ENCODE measurements around the gene TFIP11. TPM values are rescaled to one million over a fixed set of nuclear protein-coding genes. Genes with fewer than 3 reads are reported as not detected.

TFIP11 gene
- total RNA-seq, 4 donors from 2014 or later = 21.6 to 27.1 (median 25.8) TPM

- Histone ChIP-seq H3K36me3 (peaks cover 0 to 62% (median 9%) of the 10 kb centered on the region in 3 donors), H3K4me1 (peaks cover 0 to 10% (median 4%) of the 10 kb centered on the region in 3 donors), H3K4me3 (no peak overlapping the region)
Observed at GRCh38 chr22:26524870-26525269, 12.6 kb upstream of the TFIP11 start.

GRCh38 chr22:26522592-26522991 lies 10.3 kb upstream of the TFIP11 start:
- TF ChIP-seq CTCF (IDR thresholded peaks at IDR 0.05) (no peak), POLR2A (IDR thresholded peaks at IDR 0.05) (no peak)
- H3K27me3 ChIP-seq = no peaks in the 10 kb centered on the region
- H3K27ac ChIP-seq = no peak overlapping the region
- peaks cover 0 to 48% (median 5%) of the 10 kb centered on the region in 3 donors for H3K36me3 ChIP-seq
- H3K9me3 ChIP-seq = no peaks in the 10 kb centered on the region
- no peak for DNase-seq
- H3K4me3 ChIP-seq = no peak overlapping the region
- 88 to 92% methylated on average over 4 of the region's 4 CpGs for WGBS, 2 donors
- intact Hi-C loops (cut with DNase I) = no loop called here
- no peaks in the 10 kb centered on the region for H3K4me1 ChIP-seq

More at GRCh38 chr22:26524870-26525269, 12.6 kb upstream of the TFIP11 start:
- Histone ChIP-seq H3K27ac (no peak overlapping the region), H3K27me3 (no peaks in the 10 kb centered on the region), H3K9me3 (no peaks in the 10 kb centered on the region)
- no peak for TF ChIP-seq CTCF (IDR thresholded peaks at IDR 0.05)
- no peak for TF ChIP-seq POLR2A (IDR thresholded peaks at IDR 0.05)
- intact Hi-C loops (cut with DNase I) = no loop called here
- no peak for DNase-seq
- WGBS, 2 donors = 90 to 94% methylated on average over 4 of the region's 4 CpGs

- 88 to 96% methylated on average over 2 of the region's 2 CpGs for WGBS, 2 donors
- no peak overlapping the region for H3K4me3 ChIP-seq
- H3K27me3 ChIP-seq = no peaks in the 10 kb centered on the region
- H3K27ac ChIP-seq = no peak overlapping the region
- peaks cover 0 to 42% (median 0%) of the 10 kb centered on the region in 3 donors for H3K36me3 ChIP-seq
- TF ChIP-seq CTCF (IDR thresholded peaks at IDR 0.05) (no peak), POLR2A (IDR thresholded peaks at IDR 0.05) (no peak)
- intact Hi-C loops (cut with DNase I) = no loop called here
- no peaks in the 10 kb centered on the region for H3K9me3 ChIP-seq
- DNase-seq = no peak
- no peaks in the 10 kb centered on the region for H3K4me1 ChIP-seq
Observed at GRCh38 chr22:26522012-26522411, 9.7 kb upstream of the TFIP11 start.

DNA sequence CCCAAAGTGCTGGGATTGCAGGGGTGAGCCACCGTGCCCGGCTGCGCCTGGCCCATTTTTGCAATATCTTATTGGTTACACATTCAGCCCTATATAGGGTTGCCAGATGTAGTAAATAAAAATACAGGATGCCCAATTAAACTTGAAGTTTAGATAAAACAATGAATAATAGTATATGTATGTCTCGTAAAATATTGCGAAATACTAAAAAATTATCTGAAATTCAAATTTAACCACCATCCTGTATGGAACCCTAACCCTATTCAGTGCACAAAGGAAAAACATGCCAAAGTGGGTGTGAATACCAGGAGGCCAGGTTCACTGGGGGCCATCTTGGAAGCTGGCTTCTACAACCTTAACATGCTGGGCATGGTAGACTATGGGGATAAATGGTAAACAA lies 5.2 kb upstream of the TFIP11 start:
- no peak overlapping the region for H3K4me3 ChIP-seq
- DNase-seq = no peak
- no peaks in the 10 kb centered on the region for H3K27me3 ChIP-seq
- no peak for TF ChIP-seq CTCF (IDR thresholded peaks at IDR 0.05)
- no peak for TF ChIP-seq POLR2A (IDR thresholded peaks at IDR 0.05)
- H3K27ac ChIP-seq = no peak overlapping the region
- 96% methylated on average over 5 of the region's 5 CpGs for WGBS, 2 donors
- no peaks in the 10 kb centered on the region for H3K9me3 ChIP-seq
- peaks cover 0 to 15% (median 7%) of the 10 kb centered on the region in 3 donors for H3K4me1 ChIP-seq
- H3K36me3 ChIP-seq = peaks cover 0 to under 1% (median 0%) of the 10 kb centered on the region in 3 donors
- intact Hi-C loops (cut with DNase I) = no loop called here

- H3K27me3 ChIP-seq = no peaks in the 10 kb centered on the region
- H3K27ac ChIP-seq = no peak overlapping the region
- H3K4me3 ChIP-seq = no peak overlapping the region
- H3K36me3 ChIP-seq = no peaks in the 10 kb centered on the region
- WGBS, 2 donors = 69 to 100% methylated on average over 1 of the region's 1 CpG
- intact Hi-C loops (cut with DNase I) = no loop called here
- H3K9me3 ChIP-seq = no peaks in the 10 kb centered on the region
- no peak for DNase-seq
- TF ChIP-seq CTCF (IDR thresholded peaks at IDR 0.05) (no peak), POLR2A (IDR thresholded peaks at IDR 0.05) (no peak)
- H3K4me1 ChIP-seq = peaks cover 2 to 20% (median 10%) of the 10 kb centered on the region in 3 donors
Observed at GRCh38 chr22:26516503-26516902, 4.2 kb upstream of the TFIP11 start.
